Suprapubic skin (tissue), 4 donors: ENCODE results near the gene SEC23B. TPM values are rescaled to one million over a fixed set of nuclear protein-coding genes. Genes with fewer than 3 reads are reported as not detected.
"Not testable (repeated sequence)": the region's sequence is repeated elsewhere in the genome, so short reads cannot be mapped to it uniquely, and the experiment has no call there.

Experiments used
- DNase-seq, 2 donors: peaks; one replicate each; pipeline ENCODE4 v3.0.0-alpha.2; 2019; ENCODE audit warnings: low spot score in 2 of 2
- H3K27ac ChIP-seq: fragments of 200-600 bp; sonication (generic); one replicate; pipeline ENCODE4 v1.5.1; 2019
- H3K27me3 ChIP-seq: fragments of 200-600 bp; sonication (generic); one replicate; pipeline ENCODE4 v1.5.1; 2019
- H3K36me3 ChIP-seq: fragments of 200-600 bp; sonication (generic); one replicate; pipeline ENCODE4 v1.5.1; 2019
- H3K4me1 ChIP-seq: fragments of 200-600 bp; sonication (generic); one replicate; pipeline ENCODE4 v1.5.1; 2019
- H3K4me3 ChIP-seq: fragments of 200-600 bp; sonication (generic); one replicate; pipeline ENCODE4 v1.5.1; 2019; ENCODE audit warnings: mild to moderate bottlenecking
- H3K9me3 ChIP-seq: fragments of 200-600 bp; sonication (generic); one replicate; pipeline ENCODE4 v1.5.1; 2019
- CTCF ChIP-seq, 2 donors: fragments of 200-600 bp in 1 of 2; fragments of 450-650 bp in 1 of 2; sonication (generic) in 1 of 2; IDR thresholded peaks; one replicate each; pipeline ENCODE4 v1.5.1; 2016 to 2019; ENCODE audit warnings: antibody characterized with exemption in 2 of 2, mild to moderate bottlenecking in 1 of 2, moderate library complexity in 1 of 2
- EP300 ChIP-seq: sonication (generic); formaldehyde crosslinking; IDR thresholded peaks from one replicate; pipeline ENCODE4 v1.6.1; 2017; ENCODE audit warnings: antibody characterized with exemption
- POLR2A ChIP-seq, 2 donors: fragments of 450-650 bp; IDR thresholded peaks; one replicate each; pipeline ENCODE4 v1.6.1; 2017; ENCODE audit warnings: antibody characterized with exemption in 2 of 2, mild to moderate bottlenecking in 2 of 2, moderate library complexity in 2 of 2
- POLR2AphosphoS5 ChIP-seq, 3 donors: sonication (generic); formaldehyde crosslinking; IDR thresholded peaks; one replicate each; pipeline ENCODE4 v1.6.1; 2017; ENCODE audit warnings: antibody characterized with exemption in 3 of 3
- WGBS: methylation state at CpG from one replicate; pipeline ENCODE4 v1.1.5; 2018; 5-methylcytosine and 5-hydroxymethylcytosine counted together
- total RNA-seq, 4 donors: library from RNA; depleted of rRNA; stranded (reverse); fragments of >200 nt; gene quantifications; one replicate each; pipeline ENCODE4 v1.1.0, GENCODE V29; 2016

SEC23B gene
- total RNA-seq, 4 donors from 2014 or later, result 37.5 to 53.2 (median 49.6) TPM

DNA sequence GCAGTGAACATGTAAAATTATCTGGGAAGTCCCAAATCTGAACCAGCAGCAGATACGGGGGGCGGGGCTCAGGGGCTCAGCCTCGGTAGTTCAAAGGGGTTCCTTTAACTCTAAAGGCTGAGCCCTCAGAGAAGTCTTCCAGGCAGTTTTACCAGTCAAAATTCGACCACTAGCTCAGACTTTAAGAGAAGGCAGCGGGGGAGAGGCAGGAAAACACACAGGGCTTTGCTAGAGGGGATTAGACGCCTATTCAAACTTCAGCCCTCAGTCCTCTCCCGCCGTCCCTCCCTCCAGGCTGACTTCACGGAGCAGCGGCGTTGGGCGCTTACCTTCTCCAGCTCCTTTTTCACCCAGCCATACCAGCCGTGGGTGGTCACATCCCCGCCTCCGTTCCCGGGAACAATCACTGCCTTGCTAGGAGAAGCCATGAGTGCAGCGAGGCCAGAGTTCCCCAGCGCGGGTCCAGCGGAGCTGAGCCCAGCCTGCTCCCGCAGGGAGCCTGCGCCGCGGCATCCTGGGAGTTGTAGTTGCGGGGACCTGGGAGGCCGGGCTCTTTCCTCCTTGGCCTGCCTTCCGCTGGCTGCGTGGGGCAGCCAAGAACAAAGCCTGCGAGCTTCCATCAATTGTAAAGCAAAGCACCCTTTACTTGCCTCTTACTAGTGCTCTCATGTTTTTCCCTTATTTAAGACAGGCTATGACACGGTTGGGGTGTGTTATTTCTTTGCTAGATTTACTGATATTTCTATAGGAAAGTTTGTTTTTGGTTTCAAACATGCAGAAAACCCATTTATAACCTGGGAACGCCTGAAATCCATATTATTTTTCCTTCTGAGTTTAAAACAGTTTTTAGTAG, 10.8 kb upstream of the SEC23B start, which contains the start of gene RBBP9:
TSS of gene RBBP9 (minus strand) at position 486 of the 853 bp plus-strand sequence. CDS start at position 428, 58 bp downstream.
- DNase-seq, result peak; percentile 87 to 90
- no peaks in the 10 kb centered on the region for H3K9me3 ChIP-seq
- H3K36me3 ChIP-seq, result peaks cover 13% of the 10 kb centered on the region
- peak within 1 kb of the TSS; percentile 51 for H3K27ac ChIP-seq
- peaks cover 12% of the 10 kb centered on the region for H3K4me1 ChIP-seq
- H3K27me3 ChIP-seq, result no peaks in the 10 kb centered on the region
- H3K4me3 ChIP-seq, result peak within 1 kb of the TSS; percentile 72
- 2% methylated on average over 23 of the region's 31 CpGs for WGBS
- TF ChIP-seq CTCF (IDR thresholded peaks at IDR 0.05) (no peak), POLR2AphosphoS5 (IDR thresholded peaks at IDR 0.05) (peak in 1 of 3 donors; percentile 53)

DNA sequence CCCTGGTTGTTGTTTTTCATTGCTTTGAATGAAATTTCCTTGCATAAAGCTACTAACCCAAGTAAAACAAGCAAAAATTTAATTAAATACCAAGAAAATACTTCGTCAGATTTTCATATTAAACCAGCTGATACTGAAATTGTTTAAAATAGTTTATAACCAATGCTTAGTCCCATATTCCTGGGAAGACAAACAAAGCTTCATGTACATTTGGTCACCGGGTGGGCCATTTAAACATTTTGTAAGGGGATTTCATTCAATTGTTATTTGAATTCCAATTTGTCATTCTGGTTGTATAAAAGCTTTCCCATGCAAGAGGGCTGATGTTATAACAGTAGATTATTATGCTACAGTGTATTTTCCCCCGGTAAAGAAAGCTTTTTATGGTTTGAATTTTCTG, 10.1 kb upstream of the SEC23B start:
- H3K36me3 ChIP-seq, result peaks cover 12% of the 10 kb centered on the region
- H3K4me3 ChIP-seq, result no peak overlapping the region
- no peaks in the 10 kb centered on the region for H3K27me3 ChIP-seq
- no peak overlapping the region for H3K27ac ChIP-seq
- H3K9me3 ChIP-seq, result no peaks in the 10 kb centered on the region
- no peak for DNase-seq
- TF ChIP-seq CTCF (IDR thresholded peaks at IDR 0.05) (no peak), POLR2A (IDR thresholded peaks at IDR 0.05) (no peak), POLR2AphosphoS5 (IDR thresholded peaks at IDR 0.05) (no peak), EP300 (no peak)
- H3K4me1 ChIP-seq, result peaks cover 12% of the 10 kb centered on the region
- WGBS, result 94% methylated on average over 3 of the region's 3 CpGs

- not testable (repeated sequence) for H3K4me1 ChIP-seq, DNase-seq, H3K27ac ChIP-seq, H3K27me3 ChIP-seq, H3K9me3 ChIP-seq, H3K36me3 ChIP-seq, H3K4me3 ChIP-seq
- WGBS, result 85% methylated on average over 1 of the region's 1 CpG
Measured at GRCh38 chr20:18501672-18502071, 6.1 kb upstream of the SEC23B start.

- peak overlapping the region; percentile 63 for H3K27ac ChIP-seq
- H3K4me3 ChIP-seq, result peak overlapping the region; percentile 33
- H3K9me3 ChIP-seq, result no peaks in the 10 kb centered on the region
- peak in 1 of 2 donors; percentile 80 for DNase-seq
- WGBS, result 38% methylated on average over 25 of the region's 31 CpGs
- no peak for TF ChIP-seq CTCF (IDR thresholded peaks at IDR 0.05)
- no peak for TF ChIP-seq POLR2A (IDR thresholded peaks at IDR 0.05)
- TF ChIP-seq POLR2AphosphoS5 (IDR thresholded peaks at IDR 0.05), result no peak
- no peak for TF ChIP-seq EP300
- H3K36me3 ChIP-seq, result no peaks in the 10 kb centered on the region
- peaks cover 17% of the 10 kb centered on the region for H3K4me1 ChIP-seq
- H3K27me3 ChIP-seq, result peaks cover 4% of the 10 kb centered on the region
Measured at GRCh38 chr20:18504479-18505060, 3.2 kb upstream of the SEC23B start.

DNA sequence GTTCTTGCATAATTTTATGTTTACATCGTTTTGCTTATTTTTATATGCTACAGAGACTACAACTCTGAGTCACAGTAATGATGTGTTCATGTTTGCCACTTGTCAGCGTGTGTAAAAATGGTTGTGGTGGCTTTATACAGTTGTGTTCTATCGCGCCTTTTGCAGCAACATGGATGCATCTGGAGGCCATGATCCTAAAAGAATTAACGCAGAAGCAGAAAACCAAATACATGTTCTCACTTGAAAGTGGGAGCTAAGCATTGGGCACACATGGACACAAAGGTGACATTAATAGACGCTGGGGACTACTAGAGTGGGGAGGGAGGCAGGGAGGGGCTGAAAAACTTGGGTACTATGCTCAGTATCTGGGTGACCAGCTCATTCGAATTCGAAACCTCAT, 996 bp upstream of the SEC23B start:
- peak overlapping the region; percentile 67 for H3K4me3 ChIP-seq
- DNase-seq, result no peak
- no peaks in the 10 kb centered on the region for H3K9me3 ChIP-seq
- H3K4me1 ChIP-seq, result peaks cover 20% of the 10 kb centered on the region
- TF ChIP-seq EP300 (no peak), POLR2A (IDR thresholded peaks at IDR 0.05) (no peak), CTCF (IDR thresholded peaks at IDR 0.05) (no peak), POLR2AphosphoS5 (IDR thresholded peaks at IDR 0.05) (no peak)
- 56% methylated on average over 8 of the region's 8 CpGs for WGBS
- H3K36me3 ChIP-seq, result peaks cover 11% of the 10 kb centered on the region
- peaks cover 4% of the 10 kb centered on the region for H3K27me3 ChIP-seq
- peak overlapping the region; percentile 94 for H3K27ac ChIP-seq
